GM13977 (cell line): Measurements from ENCODE around the gene NFRKB.
"Not testable (repeated sequence)": the region's sequence is repeated elsewhere in the genome, so short reads cannot be mapped to it uniquely, and the experiment has no call there.

ENCODE experiments used
- DNase-seq: peaks from one replicate; pipeline ENCODE4 v3.0.0; 2012; ENCODE audit warnings: low spot score
- CTCF ChIP-seq: IDR thresholded peaks from 2 replicates; pipeline ENCODE4 v1.5.1; 2012; ENCODE audit warnings: mild to moderate bottlenecking, control low read depth; ENCODE audit not compliant: insufficient read depth; ENCODE audit errors: extremely low read depth, missing control alignments
- in situ Hi-C: fragments of 300-500 bp; cut with MboI; formaldehyde crosslinking; loops from one replicate; pipeline ENCODE4 v1.12.0; 2022; ENCODE audit warnings: low sequenced_read_pairs, low pct_unique_long_range_greater_than_20kb, mixed read lengths, inconsistent platforms; ENCODE audit not compliant: unreplicated experiment

Gene NFRKB

GRCh38 chr11:129881570-129882170 lies 13.7 kb downstream of the NFRKB start:
- peak; percentile 48 for DNase-seq
- in situ Hi-C loops, result no loop called here
- TF ChIP-seq CTCF, result peak; percentile 37

GRCh38 chr11:129880311-129880710 lies 15.1 kb downstream of the NFRKB start:
- in situ Hi-C loops, result no loop called here
- no peak for TF ChIP-seq CTCF
- no peak for DNase-seq

GRCh38 chr11:129871914-129872313 lies 23.5 kb downstream of the NFRKB start:
- TF ChIP-seq CTCF, result no peak
- no peak for DNase-seq
- in situ Hi-C loops, result no loop called here

DNA sequence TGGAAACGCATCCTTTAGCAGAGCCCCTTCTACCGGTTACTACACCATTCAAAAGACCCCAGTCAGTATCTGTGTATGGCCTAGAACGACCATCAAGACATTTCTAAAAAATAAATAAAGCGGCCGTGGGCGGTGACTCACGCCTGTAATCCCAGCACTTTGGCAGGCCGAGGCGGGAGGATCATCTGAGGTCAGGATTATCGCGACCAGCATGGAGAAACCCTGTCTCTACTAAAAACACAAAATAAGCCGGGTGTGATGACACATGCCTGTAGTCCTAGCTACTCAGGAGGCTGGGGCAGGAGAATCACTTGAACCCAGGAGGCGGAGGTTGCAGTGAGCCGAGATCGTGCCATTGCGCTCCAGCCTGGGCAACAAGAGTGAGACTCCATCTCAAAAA lies 26.8 kb downstream of the NFRKB start:
- in situ Hi-C loops, DNase-seq: not testable (repeated sequence)

DNA sequence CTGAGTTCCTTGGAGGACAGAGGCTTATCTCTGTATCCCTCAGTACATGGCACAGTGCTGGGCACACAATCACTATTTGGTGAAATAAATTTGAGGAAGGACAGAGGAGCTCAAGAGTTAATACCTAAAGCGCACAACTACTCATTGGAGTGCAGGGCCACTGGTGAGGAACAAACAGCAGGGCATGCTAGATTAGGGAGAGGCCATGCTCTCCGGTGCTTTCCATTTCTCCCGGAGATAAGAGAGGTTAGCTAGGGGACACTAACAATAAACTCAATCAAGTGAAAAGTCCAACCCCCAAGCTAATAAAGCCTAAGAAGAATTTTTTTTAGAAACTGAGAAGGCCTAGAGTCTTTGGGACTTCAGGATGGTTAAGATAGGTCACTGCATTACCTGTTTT lies 29.1 kb downstream of the NFRKB start:
- no peak for DNase-seq
- in situ Hi-C loops, result no loop called here
- TF ChIP-seq CTCF, result no peak

GRCh38 chr11:129865701-129866100 lies 29.7 kb downstream of the NFRKB start:
- DNase-seq, result no peak
- in situ Hi-C loops, result no loop called here
- no peak for TF ChIP-seq CTCF

GRCh38 chr11:129864811-129865210 lies 30.6 kb downstream of the NFRKB start:
- no peak for DNase-seq
- in situ Hi-C loops, result no loop called here
- TF ChIP-seq CTCF, result no peak
